Ectodermal cell (in vitro differentiated cells): ENCODE measurements around the gene GATD1.
A peak's percentile ranks its signal among the peaks of the same experiment; 100 is the strongest.

Experiments used
- H3K27ac ChIP-seq: 2 replicates; pipeline ENCODE4 v1.7.0; 2013; ENCODE audit warnings: mild to moderate bottlenecking, low read depth, low read length; ENCODE audit not compliant: insufficient read depth, poor library complexity, severe bottlenecking
- H3K27me3 ChIP-seq: 2 replicates; pipeline ENCODE4 v1.7.0; 2013; ENCODE audit warnings: mild to moderate bottlenecking, low read length; ENCODE audit not compliant: insufficient read depth, control insufficient read depth, poor library complexity, severe bottlenecking
- H3K36me3 ChIP-seq: one replicate; pipeline ENCODE4 v1.7.0; 2013; ENCODE audit warnings: low read length; ENCODE audit not compliant: control insufficient read depth, insufficient read depth
- H3K4me1 ChIP-seq: one replicate; pipeline ENCODE4 v1.7.0; 2013; ENCODE audit warnings: low read length; ENCODE audit not compliant: control insufficient read depth, insufficient read depth
- H3K4me3 ChIP-seq: 2 replicates; pipeline ENCODE4 v1.7.0; 2013; ENCODE audit warnings: low read depth, low read length, control low read depth; ENCODE audit not compliant: insufficient read depth
- H3K9me3 ChIP-seq: 2 replicates; pipeline ENCODE4 v1.7.0; 2013; ENCODE audit warnings: mild to moderate bottlenecking, low read length, moderate library complexity; ENCODE audit not compliant: control insufficient read depth
- WGBS, 2 experiments: methylation state at CpG; one replicate each; pipeline ENCODE4 v1.1.7; 2013; ENCODE audit warnings: missing lambda C conversion rate in 2 of 2; 5-methylcytosine and 5-hydroxymethylcytosine counted together

The GATD1 gene

GRCh38 chr11:776561-777287, 563 bp downstream of the GATD1 start:
- Histone ChIP-seq H3K4me3 (peak overlapping the region; percentile 77), H3K4me1 (peaks cover 24% of the 10 kb centered on the region)
- WGBS, 2 experiments = 1% methylated on average over 62 to 65 of the region's 65 CpGs

GRCh38 chr11:776263-776560, 1.1 kb downstream of the GATD1 start:
- no peak overlapping the region for H3K27ac ChIP-seq
- H3K4me3 ChIP-seq = peak overlapping the region; percentile 77
- H3K27me3 ChIP-seq = no peaks in the 10 kb centered on the region
- H3K4me1 ChIP-seq = peaks cover 24% of the 10 kb centered on the region
- H3K36me3 ChIP-seq = peaks cover 3% of the 10 kb centered on the region
- no peaks in the 10 kb centered on the region for H3K9me3 ChIP-seq
- 34 to 39% methylated on average over 11 of the region's 11 CpGs for WGBS, 2 experiments

More at GRCh38 chr11:776561-777287, 563 bp downstream of the GATD1 start:
- Histone ChIP-seq H3K27ac (peak overlapping the region; percentile 84), H3K36me3 (no peaks in the 10 kb centered on the region), H3K9me3 (no peaks in the 10 kb centered on the region), H3K27me3 (no peaks in the 10 kb centered on the region)

GRCh38 chr11:774873-775592, 2.3 kb downstream of the GATD1 start:
- Histone ChIP-seq H3K36me3 (peaks cover 7% of the 10 kb centered on the region), H3K27me3 (no peaks in the 10 kb centered on the region), H3K27ac (no peak overlapping the region), H3K9me3 (no peaks in the 10 kb centered on the region), H3K4me1 (peaks cover 24% of the 10 kb centered on the region), H3K4me3 (no peak overlapping the region)
- 87% methylated on average over 20 of the region's 20 CpGs for WGBS, 2 experiments

- 93 to 96% methylated on average over 9 of the region's 9 CpGs for WGBS, 2 experiments
- peaks cover 7% of the 10 kb centered on the region for H3K36me3 ChIP-seq
- no peak overlapping the region for H3K4me3 ChIP-seq
These were observed 3.5 kb downstream of the GATD1 start for GRCh38 chr11:773830-774229.

GRCh38 chr11:773425-773824, 3.9 kb downstream of the GATD1 start:
- Histone ChIP-seq H3K27ac (no peak overlapping the region), H3K4me3 (no peak overlapping the region), H3K4me1 (peaks cover 22% of the 10 kb centered on the region), H3K9me3 (no peaks in the 10 kb centered on the region), H3K27me3 (no peaks in the 10 kb centered on the region), H3K36me3 (peaks cover 7% of the 10 kb centered on the region)
- 94 to 95% methylated on average over 5 of the region's 5 CpGs for WGBS, 2 experiments

More at GRCh38 chr11:773830-774229, 3.5 kb downstream of the GATD1 start:
- Histone ChIP-seq H3K27me3 (no peaks in the 10 kb centered on the region), H3K27ac (no peak overlapping the region), H3K9me3 (no peaks in the 10 kb centered on the region), H3K4me1 (peaks cover 24% of the 10 kb centered on the region)

GRCh38 chr11:772429-773390, 4.6 kb downstream of the GATD1 start:
- Histone ChIP-seq H3K4me3 (no peak overlapping the region), H3K27ac (peak overlapping the region; percentile 48), H3K36me3 (peaks cover 7% of the 10 kb centered on the region), H3K9me3 (no peaks in the 10 kb centered on the region), H3K27me3 (no peaks in the 10 kb centered on the region), H3K4me1 (peaks cover 19% of the 10 kb centered on the region)
- WGBS, 2 experiments = 89 to 90% methylated on average over 34 of the region's 34 CpGs

- peaks cover 7% of the 10 kb centered on the region for H3K36me3 ChIP-seq
- 76 to 84% methylated on average over 15 of the region's 15 CpGs for WGBS, 2 experiments
- no peaks in the 10 kb centered on the region for H3K9me3 ChIP-seq
- no peak overlapping the region for H3K27ac ChIP-seq
- no peak overlapping the region for H3K4me3 ChIP-seq
- H3K27me3 ChIP-seq = no peaks in the 10 kb centered on the region
- H3K4me1 ChIP-seq = peaks cover 19% of the 10 kb centered on the region
These were observed 5.6 kb downstream of the GATD1 start for GRCh38 chr11:771617-772204.

GRCh38 chr11:770642-771616, 6.4 kb downstream of the GATD1 start:
- H3K36me3 ChIP-seq = peaks cover 7% of the 10 kb centered on the region
- 96 to 97% methylated on average over 32 of the region's 32 CpGs for WGBS, 2 experiments

More at GRCh38 chr11:770642-771616, 6.4 kb downstream of the GATD1 start:
- Histone ChIP-seq H3K27me3 (no peaks in the 10 kb centered on the region), H3K9me3 (no peaks in the 10 kb centered on the region), H3K4me1 (peaks cover 19% of the 10 kb centered on the region), H3K27ac (no peak overlapping the region), H3K4me3 (no peak overlapping the region)
